ENCODE results near the gene SUPT6H. TPM values are rescaled to one million over a fixed set of nuclear protein-coding genes. Genes with fewer than 3 reads are reported as not detected.
A peak's percentile ranks its signal among the peaks of the same experiment; 100 is the strongest.

SUPT6H gene
- total and polyA plus RNA-seq, 9 of the 15 experiments (the other 6 are each of a cell fraction or from before 2014, with no cell fraction given), result 1.7 to 77.7 (median 49.2) TPM

GRCh38 chr17:28712032-28712704, 50.2 kb downstream of the SUPT6H start (continued):
- TF ChIP-seq ZNF79 (CRISPR knock-in tag; IDR thresholded peaks at IDR 0.05; ENCODE audit: low read depth) (no peak), ZNF445 (CRISPR knock-in tag; IDR thresholded peaks at IDR 0.05; ENCODE audit: low read depth) (no peak), EWSR1 (IDR thresholded peaks at IDR 0.05; ENCODE audit: borderline replicate concordance, low read depth, partially characterized antibody) (no peak), ZFPM2 (CRISPR knock-in tag; IDR thresholded peaks at IDR 0.05) (no peak), CBX1 (IDR thresholded peaks at IDR 0.05; ENCODE audit: low read depth) (no peak), ZNF586 (CRISPR knock-in tag; conservative IDR thresholded peaks at IDR 0.05) (no peak), CREM (IDR thresholded peaks at IDR 0.05; ENCODE audit: low read depth) (peak; percentile 4; the same call in 1 of the 2 replicates), CBFA2T3 (IDR thresholded peaks at IDR 0.05) (peak; percentile 13; the same call in 1 of the 2 replicates), POLR2A (conservative IDR thresholded peaks at IDR 0.05) (no peak)
- TF ChIP-seq, protein P1, sequence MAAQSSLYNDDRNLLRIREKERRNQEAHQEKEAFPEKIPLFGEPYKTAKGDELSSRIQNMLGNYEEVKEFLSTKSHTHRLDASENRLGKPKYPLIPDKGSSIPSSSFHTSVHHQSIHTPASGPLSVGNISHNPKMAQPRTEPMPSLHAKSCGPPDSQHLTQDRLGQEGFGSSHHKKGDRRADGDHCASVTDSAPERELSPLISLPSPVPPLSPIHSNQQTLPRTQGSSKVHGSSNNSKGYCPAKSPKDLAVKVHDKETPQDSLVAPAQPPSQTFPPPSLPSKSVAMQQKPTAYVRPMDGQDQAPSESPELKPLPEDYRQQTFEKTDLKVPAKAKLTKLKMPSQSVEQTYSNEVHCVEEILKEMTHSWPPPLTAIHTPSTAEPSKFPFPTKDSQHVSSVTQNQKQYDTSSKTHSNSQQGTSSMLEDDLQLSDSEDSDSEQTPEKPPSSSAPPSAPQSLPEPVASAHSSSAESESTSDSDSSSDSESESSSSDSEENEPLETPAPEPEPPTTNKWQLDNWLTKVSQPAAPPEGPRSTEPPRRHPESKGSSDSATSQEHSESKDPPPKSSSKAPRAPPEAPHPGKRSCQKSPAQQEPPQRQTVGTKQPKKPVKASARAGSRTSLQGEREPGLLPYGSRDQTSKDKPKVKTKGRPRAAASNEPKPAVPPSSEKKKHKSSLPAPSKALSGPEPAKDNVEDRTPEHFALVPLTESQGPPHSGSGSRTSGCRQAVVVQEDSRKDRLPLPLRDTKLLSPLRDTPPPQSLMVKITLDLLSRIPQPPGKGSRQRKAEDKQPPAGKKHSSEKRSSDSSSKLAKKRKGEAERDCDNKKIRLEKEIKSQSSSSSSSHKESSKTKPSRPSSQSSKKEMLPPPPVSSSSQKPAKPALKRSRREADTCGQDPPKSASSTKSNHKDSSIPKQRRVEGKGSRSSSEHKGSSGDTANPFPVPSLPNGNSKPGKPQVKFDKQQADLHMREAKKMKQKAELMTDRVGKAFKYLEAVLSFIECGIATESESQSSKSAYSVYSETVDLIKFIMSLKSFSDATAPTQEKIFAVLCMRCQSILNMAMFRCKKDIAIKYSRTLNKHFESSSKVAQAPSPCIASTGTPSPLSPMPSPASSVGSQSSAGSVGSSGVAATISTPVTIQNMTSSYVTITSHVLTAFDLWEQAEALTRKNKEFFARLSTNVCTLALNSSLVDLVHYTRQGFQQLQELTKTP (IDR thresholded peaks at IDR 0.05; ENCODE audit: low read depth in 1 of 2, partially characterized antibody in 2 of 2), result peak in 1 of 2 experiments; percentile 14

All from K562 (cell line).